NCI-H1092 (cell line): ENCODE measurements around the gene PRAMEF11.
A peak's percentile ranks its signal among the peaks of the same experiment; 100 is the strongest.
"Not testable (repeated sequence)": the region's sequence is repeated elsewhere in the genome, so short reads cannot be mapped to it uniquely, and the experiment has no call there.

Experiments
- DNase-seq: peaks from one replicate; lab custom pipeline; 2025; lab: John Stamatoyannopoulos, UW

Gene PRAMEF11

DNA sequence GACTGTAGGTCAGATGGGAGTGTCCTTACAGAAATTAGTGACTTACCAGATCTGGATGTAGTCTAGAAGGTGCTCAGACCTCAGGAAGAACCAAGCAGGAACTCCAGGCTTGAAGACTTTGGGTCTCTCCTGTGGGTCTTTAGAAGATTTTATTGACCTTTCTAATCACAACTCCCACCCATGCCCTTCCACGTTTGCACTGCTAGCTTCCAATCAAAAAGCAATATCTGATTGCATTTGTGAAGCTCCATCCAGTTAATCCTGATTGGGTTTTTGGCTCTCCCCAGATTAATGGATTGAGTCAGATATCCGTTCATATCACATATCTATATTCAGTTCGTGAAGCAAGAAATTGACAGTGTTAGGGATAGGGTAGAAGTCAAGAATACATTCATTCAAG, at the start of gene PRAMEF11:
TSS of gene PRAMEF11 (minus strand) at position 101 of the 400 bp plus-strand sequence. CDS start 2,621 bp downstream, outside the sequence.
- DNase-seq: not testable (repeated sequence)

DNA sequence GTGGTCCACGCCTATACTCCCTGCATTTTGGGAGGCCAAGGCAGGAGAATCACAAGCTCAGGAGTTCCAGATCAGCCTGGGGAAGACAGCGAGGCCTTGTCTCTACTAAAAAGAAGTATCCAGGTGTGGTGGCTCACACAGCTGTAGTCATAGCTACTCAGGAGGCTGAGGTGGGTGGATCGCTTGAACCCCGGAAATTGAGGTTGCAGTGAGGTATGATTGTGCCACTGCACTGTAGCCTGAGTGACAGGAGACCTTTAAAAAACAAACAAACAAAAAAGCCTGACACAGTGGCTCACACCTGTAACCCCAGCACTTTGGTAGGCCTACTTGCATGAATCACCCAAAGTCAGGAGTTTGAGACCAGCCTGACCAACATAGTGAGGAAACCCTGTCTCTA, 47.2 kb upstream of the PRAMEF11 start:
- not testable (repeated sequence) for DNase-seq

DNA sequence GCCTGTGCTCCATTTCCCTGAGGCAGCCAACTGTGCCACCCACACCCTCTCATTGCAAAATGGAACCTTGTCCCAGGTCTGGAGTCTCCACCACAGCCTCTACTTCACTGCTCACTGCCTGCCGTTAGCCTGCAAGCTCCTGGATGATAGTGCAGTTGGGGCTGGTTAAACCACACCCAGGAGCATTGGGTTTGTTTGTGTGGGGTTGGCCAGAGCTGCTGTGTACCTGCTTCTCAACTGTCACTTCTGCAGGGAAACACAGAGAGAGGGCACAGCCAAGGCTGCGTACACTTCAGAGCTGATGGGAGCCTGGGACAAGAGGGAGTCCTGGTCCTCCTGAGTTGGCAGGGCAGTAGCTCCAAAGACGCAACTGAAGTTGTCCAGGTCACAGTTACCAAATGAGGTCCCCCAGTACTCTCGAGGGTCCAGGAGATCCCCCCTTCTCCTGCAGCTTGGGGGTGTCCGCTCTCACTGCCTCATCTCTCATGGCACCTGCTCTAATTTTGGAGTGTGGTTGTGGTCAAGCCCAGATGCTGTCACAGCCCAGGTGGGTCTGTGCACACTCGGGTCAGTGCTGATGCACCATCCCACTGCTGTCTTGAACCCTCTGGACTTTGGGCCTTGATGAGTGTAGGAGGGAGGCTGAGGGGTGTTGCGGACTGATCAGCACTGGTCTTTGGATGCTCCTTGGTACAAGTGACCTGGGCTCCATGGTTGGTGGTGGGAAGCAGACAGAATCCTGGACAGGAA, 32.1 kb upstream of the PRAMEF11 start:
- not testable (repeated sequence) for DNase-seq

DNA sequence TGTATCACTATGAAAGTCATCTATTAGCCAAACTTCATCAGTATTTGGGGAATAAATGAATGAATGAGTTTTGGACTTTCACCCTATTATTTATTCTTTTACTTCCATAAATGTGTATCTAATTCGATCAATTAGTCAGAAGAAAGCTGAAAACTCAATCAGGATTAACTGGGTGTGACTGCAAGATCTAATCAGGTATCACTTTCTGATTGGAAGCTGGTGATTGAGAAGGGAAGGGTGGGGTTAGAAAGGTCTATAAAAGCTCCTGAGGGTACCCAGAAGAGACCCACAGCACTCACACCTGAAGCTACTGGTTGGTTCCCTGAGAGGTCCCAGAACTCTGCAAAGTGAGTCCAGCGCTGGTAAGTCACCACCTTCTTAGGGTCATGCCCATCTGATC, 25.6 kb upstream of the PRAMEF11 start, which contains the start of gene PRAMEF2:
TSS of gene PRAMEF2 (plus strand) at position 301 of the 400 bp plus-strand sequence. CDS start 1,924 bp downstream, outside the sequence.
- not testable (repeated sequence) for DNase-seq

DNA sequence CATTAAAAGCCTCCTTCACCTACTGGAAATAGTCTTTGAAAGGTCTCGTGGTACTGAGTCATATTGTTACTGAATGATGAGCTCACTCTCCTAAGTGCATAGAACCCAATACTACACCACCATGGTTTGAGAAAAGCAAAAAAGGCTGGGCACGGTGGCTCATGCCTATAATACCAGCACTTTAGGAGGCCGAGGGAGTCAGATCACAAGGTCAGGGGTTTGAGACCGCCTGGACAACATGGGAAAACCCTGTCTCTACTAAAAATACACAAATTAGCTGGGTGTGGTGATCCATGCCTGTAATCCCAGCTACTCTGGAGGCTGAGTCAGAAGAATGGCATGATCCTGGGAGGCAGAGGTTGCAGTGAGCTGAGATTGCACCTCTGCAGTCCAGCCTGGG, 20.6 kb upstream of the PRAMEF11 start:
- DNase-seq: no peak

DNA sequence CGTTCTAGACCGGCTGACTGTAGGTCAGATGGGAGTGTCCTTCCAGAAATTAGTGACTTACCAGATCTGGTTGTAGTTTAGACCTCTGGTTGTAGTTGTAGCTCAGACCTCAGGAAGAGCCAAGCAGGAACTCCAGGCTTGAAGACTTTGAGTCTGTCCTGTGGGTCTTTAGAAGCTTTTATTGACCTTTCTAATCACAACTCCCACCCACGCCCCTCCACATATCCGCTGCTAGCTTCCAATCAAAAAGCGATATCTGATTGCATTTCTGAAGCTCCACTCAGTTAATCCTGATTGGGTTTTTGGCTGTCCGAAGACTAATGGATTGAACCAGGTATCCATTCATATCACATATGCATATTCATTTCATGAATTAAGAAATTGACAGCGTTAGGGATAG, 17.4 kb upstream of the PRAMEF11 start, which contains the start of gene HNRNPCL1:
TSS of gene HNRNPCL1 (minus strand) at position 101 of the 400 bp plus-strand sequence. CDS start 431 bp downstream, outside the sequence.
- DNase-seq: not testable (repeated sequence)

DNA sequence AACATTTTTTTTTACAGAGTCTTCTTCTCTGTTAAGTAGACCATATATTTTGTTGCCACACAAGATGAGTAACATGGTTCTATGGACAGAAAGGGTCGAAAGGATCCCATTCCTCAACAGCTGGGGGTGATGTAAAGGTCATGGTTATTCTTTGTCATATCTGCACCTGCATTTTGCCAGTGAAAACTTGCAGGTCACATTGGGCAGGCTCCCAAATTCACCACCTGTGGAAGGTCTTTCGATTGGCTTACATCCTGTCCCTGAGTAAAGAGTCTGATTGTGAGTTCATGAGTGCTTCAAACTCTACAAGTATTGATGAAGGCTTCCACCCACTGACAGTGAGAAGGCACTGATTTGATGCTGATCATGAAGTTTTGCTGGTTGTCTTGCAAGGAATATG, 2.0 kb upstream of the PRAMEF11 start:
- DNase-seq: not testable (repeated sequence)

DNA sequence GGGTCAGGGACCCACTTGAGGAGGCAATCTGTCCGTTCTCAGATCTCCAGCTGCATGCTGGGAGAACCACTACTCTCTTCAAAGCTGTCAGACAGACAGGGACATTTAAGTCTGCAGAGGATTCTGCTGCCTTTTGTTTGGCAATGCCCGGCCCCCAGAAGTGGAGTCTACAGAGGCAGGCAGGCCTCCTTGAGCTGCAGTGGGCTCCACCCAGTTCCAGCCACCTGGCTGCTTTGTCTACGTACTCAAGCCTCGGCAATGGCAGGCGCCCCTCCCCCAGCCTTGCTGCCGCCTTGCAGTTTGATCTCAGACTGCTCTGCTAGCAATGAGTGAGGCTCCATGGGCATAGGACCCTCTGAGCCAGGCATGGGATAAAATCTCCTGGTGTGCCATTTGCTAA, 12.1 kb downstream of the PRAMEF11 start:
- DNase-seq: not testable (repeated sequence)

DNA sequence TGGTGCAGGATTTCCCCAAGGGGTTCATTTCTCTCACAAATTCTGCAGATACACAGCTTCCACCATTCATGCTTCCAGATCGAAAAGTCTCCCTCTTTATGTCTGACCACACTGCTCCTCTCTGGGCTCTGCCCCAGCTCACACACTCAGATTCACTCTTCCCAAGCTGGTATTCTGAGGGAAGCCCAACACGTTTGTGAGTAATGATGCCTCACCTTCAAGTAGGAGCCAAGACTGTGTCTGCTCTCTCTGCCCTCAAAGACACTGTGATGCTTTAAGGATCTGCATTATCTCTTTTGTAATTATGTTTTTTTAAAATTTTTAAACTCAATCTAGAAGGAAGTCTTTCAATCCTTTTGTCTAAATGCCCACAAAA, 19.8 kb downstream of the PRAMEF11 start:
- DNase-seq: no peak

DNA sequence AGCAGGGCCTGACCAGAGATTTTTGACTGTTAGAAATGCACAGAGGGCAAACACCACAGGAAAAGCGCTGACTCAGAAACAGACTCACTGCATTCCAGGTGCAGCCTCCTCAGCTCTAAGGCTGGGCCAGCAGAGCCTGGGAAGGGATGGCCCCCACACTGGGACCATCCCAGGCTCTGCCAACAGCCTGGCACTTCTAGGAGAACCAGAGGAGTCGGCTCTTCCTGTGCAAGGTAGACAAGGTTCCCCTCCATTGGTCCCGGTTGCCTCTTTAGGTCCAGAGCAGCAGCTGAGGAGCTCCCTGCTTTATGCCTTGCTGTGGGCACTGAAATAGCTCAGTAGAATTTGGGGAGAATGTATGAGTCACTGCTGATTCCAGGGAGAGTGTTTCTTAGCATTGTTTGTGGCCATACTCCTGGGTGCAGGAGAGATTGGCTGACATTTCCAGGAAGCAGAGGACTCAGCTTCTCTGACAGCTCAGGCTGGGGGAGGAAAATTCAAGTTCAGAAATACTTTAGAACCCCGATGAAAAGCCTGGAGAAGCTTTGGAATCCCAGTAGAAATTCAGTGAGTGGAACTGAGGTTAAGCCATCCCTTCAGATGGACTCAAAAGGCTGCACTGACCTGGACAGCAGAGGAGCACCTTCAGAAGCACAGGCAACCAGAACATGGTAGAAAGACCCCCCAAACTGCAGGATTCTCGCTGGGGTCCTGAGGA, 20.4 kb downstream of the PRAMEF11 start:
- DNase-seq: no peak

DNA sequence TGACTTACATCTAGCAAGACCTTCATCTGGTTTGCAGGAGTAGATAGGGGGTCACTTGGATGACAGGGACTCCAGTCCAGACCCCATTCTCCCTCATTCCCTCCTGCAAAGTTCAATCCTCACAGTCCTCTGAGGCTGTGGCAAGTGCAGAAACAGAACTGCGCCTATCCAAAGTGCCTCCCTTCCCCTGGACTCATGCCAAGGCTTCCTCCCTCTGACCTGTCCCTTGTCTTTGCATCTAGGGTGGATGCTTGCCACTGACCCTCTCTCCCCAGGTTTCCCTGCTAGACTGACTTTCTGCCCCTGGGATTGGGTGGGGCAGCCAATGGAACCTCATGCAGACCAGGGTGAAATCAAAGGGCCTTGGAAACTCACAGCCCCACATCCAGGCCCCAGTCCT, 21.3 kb downstream of the PRAMEF11 start:
- DNase-seq: no peak

DNA sequence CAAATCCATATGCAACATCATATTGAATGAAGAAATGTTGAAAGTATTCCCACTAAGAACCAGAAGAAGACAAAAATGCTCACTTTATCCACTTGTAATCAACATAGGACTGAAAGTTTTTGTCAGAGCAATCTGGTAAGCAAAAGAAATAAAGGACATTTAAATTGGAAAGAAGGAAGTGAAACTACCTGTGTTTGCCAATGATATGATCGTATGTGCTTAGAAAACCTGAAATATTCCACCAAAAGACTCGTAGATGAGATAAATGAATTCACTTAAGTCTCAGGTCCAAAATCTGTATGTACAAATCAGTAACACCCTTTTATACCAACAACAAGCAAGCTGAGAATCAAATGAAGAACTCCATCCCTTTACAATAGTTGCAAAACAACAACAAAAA, 31.5 kb downstream of the PRAMEF11 start:
- DNase-seq: no peak

DNA sequence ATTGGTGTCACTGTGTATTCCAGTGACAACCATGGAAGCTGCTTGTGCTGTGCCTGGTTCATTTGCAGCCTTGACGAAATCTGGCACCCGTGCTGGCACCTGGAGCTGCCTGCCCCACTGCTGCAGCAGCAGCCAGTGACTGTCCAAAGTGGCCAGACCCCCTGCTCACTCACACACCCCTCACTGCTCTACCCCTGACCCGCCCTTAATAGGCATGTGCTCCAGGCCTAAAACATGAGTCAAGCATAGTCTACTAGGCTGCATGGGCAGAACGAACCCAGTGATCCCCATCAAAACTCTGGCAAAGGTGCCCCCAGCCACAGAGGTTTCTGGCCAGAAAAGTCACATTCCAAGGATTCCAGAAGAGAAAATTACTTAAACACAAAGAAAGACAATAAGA, 32.3 kb downstream of the PRAMEF11 start:
- no peak for DNase-seq

DNA sequence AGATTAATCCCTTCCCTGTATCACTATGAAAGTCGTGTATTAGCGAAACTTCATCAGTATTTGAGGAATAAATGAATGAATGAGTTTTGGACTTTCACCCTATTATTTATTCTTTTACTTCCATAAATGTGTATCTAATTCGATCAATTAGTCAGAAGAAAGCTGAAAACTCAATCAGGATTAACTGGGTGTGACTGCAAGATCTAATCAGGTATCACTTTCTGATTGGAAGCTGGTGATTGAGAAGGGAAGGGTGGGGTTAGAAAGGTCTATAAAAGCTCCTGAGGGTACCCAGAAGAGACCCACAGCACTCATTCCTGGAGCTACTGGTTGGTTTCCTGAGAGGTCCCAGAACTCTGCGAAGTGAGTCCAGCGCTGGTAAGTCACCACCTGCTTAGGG, 40.1 kb downstream of the PRAMEF11 start, which contains the start of gene PRAMEF1:
TSS of gene PRAMEF1 (plus strand) at position 301 of the 400 bp plus-strand sequence. CDS start 1,831 bp downstream, outside the sequence.
- not testable (repeated sequence) for DNase-seq

DNA sequence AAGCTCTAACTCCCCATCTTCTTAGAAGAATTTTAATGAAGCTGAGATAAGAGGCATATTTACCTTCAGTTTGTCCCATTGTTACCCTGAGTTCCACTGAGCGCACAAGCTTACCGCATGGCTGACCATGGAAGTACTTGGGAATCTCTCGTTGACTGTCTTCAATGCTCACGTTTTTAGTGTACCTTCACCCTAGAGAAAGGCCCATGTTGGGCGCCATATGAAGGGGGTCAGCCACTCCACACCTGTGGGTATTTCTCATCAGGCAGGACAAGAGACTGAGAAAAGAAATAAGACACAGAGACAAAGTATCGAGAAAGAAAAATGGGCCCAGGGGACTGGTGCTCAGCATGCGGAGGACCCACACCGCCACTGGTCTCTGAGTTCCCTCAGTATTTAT, 46.5 kb downstream of the PRAMEF11 start:
- not testable (repeated sequence) for DNase-seq

DNA sequence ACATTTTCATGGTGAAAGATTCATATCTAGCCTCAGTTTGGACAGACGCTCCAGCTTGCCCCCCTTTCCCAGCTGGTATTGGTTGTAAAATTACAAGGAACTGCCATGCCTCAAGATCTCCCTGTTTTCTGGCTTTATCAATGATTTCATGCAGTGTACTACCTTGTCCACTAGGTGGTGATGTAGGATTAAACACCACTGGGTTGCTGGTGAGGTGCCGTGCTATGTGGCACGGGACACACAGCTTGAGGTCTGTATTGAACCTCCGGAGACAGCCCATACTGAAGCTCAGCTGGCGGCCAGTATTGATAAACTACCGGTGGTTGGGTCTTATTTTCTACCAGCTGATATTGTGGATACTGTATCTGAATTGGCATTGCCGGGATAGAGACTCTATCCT, 47.4 kb downstream of the PRAMEF11 start:
- DNase-seq: not testable (repeated sequence)

DNA sequence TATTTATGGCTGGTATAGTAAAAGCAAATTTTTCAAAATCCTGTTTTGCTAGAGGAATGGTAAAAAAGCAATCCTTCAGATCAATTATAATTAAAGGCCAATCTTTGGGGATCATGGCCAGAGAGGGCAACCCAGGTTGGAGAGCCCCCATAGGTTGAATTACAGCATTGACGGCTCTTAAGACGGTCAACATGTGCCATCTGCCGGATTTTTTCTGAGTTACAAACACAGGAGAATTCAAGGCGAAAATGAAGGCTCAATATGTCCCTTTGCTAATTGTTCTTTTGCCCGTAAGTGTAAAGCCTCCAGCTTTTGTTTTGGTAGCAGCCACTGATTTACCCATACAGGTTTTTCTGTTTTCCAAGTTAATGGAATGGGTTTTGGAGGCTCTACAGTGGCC, 49.7 kb downstream of the PRAMEF11 start:
- DNase-seq: peak; percentile 18

DNA sequence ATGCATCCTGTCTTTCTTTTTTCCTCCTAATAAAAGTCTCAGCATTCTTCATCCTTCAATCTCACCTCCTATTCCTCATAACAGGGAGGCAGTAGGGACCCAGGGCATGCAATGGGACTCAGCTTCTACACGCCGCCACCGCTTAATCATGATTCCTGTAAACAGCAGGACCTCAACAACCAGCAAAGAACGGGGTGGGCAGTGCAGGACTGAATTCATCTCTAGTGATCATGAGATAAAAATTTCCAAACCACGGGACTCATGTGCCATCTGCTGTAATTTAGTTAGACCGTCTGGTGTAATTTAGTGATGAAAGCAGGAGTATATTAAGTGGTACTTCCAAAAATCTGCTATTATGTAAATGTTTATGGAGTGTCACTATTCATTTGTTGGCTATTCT, 52.3 kb downstream of the PRAMEF11 start:
- DNase-seq: no peak

DNA sequence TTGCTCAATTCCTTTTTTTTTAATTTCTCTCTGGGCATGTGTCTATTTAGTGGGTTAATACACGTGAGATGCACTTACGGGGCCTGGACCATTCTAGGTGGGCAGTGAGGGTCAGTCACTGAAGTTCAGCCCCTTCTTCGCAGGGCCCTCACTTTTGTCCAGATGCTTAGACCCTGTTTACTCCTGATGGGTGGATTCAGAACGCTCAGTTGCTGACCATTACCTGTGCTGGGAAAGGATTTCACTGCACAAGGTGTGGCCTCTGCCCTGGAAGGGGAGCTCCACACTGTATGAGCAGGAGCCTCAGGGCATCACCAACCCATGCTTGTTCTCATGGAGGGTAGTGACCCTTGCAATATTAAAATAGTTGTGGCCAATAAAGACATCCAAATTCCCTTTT, 53.1 kb downstream of the PRAMEF11 start:
- DNase-seq: no peak

DNA sequence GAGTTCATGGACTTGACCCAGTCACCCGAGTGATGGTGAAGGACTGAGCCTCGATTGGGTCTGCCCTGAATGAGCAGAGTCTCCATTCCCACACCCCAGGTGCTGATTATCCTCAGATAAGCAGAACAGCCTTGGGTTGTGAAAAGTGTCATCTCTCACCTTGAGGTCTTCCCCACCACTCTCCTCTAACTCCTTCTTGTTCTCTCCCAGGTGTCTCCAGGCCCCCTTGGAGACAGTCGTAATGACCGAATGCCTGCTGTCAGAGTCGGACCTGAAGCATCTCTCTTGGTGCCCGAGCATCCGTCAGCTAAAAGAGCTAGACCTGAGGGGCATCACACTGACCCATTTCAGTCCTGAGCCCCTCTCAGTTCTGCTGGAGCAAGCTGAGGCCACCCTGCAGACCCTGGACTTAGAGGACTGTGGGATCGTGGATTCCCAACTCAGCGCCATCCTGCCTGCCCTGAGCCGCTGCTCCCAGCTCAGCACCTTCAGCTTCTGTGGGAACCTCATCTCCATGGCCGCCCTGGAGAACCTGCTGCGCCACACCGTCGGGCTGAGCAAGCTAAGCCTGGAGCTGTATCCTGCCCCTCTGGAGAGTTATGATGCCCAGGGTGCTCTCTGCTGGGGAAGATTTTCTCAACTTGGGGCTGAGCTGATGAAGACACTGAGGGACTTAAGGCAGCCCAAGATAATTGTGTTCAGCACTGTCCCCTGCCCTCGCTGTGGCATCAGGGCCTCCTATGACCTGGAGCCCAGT, 54.2 kb downstream of the PRAMEF11 start:
- DNase-seq: no peak

DNA sequence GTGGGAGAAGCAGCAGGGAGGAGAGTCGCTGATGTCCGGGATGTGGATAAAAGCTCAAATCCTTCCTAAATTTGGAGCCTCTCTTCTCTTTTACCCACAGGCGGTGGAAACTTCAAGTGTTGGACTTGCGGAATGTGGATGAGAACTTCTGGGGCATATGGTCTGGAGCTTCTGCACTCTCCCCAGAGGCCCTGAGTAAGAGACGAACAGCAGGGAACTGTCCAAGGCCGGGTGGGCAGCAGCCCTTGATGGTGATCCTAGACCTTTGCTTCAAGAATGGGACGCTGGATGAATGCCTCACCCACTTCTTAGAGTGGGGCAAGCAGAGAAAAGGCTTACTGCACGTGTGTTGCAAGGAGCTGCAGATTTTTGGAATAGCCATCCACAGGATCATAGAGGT, 55.8 kb downstream of the PRAMEF11 start:
- DNase-seq: no peak

DNA sequence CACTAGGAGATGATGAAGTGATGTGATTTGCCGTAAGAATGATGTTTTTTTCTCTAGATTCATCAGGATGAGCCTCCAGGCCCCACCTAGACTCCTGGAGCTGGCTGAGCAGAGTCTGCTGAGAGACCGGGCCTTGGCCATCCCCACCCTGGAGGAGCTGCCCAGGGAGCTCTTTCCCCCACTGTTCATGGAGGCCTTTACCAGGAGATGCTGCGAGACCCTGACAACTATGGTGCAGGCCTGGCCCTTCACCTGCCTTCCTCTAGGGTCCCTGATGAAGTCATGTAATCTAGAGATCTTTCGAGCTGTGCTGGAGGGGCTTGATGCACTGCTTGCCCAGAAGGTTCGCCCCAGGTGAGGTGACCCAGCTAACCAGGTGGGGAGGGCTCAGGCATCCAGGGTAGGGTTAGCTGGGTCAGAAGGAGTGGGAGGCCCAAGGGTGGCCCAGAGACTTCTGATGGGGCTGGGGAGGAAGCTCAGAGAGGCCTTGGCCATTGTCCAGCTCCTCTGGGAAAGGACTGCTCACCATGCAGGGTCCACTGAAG, 56.3 kb downstream of the PRAMEF11 start:
- DNase-seq: no peak
